HG03378 (cell line): ENCODE data around the gene CADM2.

ENCODE experiments used
- ATAC-seq: cut with Tn5 transposase; IDR thresholded peaks from one replicate; pipeline ENCODE4 v1.9.1; 2021; ENCODE audit warnings: mild to moderate bottlenecking, moderate library complexity; ENCODE audit not compliant: unreplicated experiment

Gene CADM2

DNA sequence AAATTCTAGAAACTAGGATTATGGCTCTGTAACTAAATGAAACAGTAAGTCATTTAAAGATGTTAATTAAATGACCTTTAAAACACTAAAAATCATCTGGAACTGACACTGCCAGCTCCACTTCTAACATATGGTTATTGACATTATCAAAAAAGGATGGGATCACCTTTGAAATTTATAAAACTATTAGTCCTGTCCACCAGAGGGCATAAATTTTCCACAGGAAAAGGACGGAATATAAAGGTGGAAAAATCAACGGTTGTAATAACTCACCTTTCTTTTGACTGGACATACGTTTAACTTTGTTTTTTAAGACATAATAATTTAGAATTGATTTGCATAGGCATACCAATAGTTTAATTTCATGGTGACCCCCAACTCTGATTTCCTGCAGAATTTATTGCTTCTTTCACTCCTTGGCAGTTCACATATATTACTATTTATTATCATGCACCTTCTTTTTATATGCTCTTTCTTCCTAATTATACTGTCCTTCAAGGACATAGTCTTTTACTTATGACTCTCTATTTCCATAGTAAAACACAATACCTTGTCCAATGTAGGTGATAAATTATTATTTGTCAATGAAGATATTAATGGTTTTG, 345.7 kb downstream of the CADM2 start:
- no peak for ATAC-seq

DNA sequence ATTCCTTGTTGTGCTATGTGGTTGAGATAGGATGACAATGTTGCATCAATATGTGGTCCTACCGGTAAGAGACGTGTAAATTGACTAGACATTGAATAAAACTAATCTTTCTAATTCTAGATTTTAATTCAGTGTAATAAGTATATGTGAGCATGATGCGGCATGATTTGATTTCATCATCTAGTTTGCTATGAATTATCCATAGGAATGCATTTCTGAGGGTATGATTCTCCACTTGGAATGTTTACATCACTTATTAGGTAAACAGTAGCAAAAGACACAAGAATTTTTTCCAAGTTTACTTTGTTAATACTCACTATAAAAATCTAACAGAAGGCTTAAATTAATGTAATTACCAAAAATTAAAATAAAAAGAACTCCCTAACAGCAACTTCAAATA, 353.5 kb downstream of the CADM2 start:
- no peak for ATAC-seq

DNA sequence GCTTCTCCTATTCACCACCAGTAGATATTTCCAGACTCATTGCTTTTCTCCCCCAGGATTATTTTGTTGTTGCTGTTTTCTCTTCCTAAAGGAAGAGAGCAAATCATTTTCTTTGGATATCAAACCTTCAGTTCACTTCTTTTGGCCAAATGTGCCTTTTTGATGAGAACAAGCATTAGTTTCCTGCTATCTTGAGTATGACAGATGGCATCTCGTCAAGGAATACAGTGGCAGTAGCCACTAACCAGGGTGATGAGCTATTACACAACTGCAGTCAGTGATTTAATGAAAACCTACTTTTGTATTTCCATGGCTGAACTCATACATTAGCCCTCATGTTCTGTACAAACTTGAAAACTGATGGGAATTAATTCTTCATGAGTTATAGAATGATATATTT, 354.6 kb downstream of the CADM2 start:
- no peak for ATAC-seq

DNA sequence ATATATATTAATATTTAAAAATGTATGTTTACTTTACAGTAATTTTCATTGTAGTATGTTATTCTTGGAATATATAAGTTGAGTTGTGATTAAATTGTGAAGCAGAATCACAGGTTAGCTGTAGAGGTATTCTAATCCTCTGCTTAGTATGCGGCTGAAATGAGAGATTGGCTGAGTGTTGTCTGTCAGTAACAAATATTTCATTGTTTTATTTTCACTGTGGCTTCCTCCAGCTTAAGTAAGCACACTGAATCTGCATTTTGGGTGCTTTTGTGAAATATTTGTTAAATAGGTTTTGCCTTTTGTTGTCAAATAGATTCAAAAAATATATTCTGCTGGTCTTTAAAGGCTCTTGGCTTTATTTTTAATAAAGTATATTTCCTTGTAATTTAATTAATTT, 357.5 kb downstream of the CADM2 start:
- ATAC-seq, result no peak

DNA sequence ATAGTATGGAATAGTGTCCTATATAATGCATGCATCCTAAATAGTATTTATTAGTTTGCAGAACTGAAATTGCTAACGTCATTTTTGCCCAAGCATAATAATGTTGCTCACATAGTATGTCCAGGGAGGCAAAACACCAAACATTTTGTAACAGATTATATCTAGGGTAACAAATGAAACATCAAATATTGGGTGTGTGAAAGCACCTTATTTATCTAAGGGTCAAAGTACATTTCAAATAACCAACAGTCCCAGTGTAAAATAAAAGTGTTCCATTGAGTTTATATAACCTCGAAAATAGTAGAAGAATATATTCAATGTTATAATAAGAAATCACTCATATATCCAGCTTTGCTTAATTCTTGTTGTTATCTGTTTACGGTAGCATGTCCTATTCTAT, 363.1 kb downstream of the CADM2 start:
- no peak for ATAC-seq

GRCh38 chr3:85330071-85330470, 371.3 kb downstream of the CADM2 start:
- no peak for ATAC-seq

DNA sequence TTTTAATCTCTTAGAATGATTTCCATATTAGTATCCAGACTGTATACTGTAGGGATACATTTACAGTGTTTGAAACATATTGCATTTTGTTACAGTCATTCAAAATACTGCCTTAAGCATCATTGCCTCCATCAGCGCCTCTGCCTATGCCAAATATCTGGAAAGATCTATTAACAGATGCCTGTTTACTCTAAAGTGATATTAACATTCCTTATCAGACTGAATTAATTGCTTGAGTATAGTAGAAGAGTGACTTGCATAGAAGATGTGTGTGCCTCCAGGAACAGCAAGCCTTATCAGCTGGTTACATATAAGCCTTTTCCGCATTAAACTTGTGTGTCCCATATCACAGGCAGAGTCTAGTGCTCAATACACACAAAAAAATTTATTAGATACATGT, 379.1 kb downstream of the CADM2 start:
- ATAC-seq, result no peak

DNA sequence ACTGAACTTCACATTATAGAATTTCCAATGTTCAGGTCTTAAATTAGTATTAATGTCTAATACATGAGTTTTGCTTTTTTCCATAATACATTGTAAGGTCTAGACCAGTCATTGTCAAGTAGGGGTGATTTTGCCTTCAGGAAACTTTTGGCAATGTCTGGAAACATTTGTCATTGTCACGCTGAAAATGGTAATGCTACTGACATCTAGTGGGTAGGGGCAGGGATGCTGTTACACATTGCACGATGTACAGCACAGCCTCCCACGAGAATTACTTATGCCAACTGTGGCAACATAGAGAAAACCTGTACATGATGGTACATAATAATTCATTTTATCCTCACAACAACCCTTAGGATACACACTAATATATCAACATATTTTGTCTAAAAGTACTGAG, 384.1 kb downstream of the CADM2 start:
- ATAC-seq, result no peak

DNA sequence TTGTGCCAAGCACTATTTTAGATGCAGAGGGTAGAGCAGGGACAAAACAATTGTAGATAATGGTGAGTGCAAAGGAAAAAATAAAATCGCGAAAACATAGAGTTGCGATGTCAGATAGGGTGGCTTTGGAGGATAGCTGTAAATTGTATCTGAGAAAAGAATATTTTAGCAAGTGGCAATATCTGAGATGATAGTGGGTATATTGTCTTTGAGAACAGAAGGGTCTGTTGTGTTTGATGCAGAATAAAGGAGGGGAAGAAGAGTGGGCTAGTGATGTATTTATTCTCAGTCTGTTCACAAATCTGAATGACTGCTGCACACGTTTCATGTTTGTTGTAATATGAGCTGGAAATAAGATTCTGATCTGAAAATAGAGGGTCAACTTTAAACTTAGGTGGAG, 396.8 kb downstream of the CADM2 start:
- no peak for ATAC-seq

DNA sequence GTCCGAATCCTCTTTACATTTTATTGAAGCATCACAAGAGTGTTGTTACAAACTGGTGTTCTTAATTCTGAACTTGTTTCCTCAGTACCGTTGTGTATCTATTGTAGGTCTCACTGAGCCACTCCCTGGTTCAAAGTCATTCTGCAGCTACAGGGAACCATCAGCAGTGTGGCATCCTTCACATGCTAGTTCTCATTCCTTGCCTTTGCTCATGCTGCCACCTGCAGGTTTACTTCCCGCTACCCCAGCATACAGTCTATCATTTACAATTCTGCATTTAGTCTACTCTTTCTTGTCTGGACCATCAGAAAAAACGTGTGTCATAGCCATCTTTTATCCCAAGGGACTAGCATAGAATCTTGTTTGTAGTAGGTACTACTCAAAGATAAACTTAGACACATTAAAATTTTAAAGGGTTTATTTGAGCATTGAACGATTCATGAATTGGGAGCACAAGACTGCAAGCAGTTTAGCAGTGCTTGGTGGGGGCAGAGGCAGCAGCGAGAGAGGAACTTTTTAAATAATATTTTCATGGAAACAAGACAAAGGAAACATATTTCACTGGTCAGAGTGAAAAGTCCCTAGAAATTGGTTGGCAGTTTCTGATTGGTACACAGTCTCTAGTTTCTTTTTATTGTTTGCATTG, 402.1 kb downstream of the CADM2 start:
- ATAC-seq, result peak; percentile 58

- no peak for ATAC-seq
Observed at GRCh38 chr3:85364296-85364909, 405.6 kb downstream of the CADM2 start.

DNA sequence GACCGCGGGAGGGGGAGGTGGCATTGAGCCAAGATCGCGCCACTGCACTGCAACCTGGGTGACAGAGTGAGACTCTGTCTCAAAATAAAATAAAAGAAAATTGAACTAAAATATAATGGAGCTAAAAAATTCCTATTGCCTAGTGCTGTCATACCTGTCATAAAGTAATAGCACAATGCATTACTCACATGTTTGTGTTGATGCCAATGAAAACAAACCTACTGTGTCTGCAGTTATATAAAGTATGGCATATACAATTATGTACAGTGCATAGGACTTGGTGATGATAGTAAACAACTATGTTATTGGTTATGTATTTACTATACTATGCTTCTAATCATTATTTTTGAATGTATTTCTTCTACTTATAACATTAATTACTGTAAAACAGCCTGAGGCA, 411.6 kb downstream of the CADM2 start:
- ATAC-seq, result no peak

- ATAC-seq, result no peak
Observed at GRCh38 chr3:85376131-85376530, 417.3 kb downstream of the CADM2 start.

GRCh38 chr3:85377115-85377514, 418.3 kb downstream of the CADM2 start:
- ATAC-seq, result no peak

- ATAC-seq, result no peak
Observed at GRCh38 chr3:85384372-85384771, 425.6 kb downstream of the CADM2 start.

- ATAC-seq, result no peak
Observed at GRCh38 chr3:85387913-85388505, 429.2 kb downstream of the CADM2 start.

- no peak for ATAC-seq
Observed at GRCh38 chr3:85394424-85394823, 435.6 kb downstream of the CADM2 start.

GRCh38 chr3:85397434-85397833, 438.6 kb downstream of the CADM2 start:
- ATAC-seq, result no peak

- ATAC-seq, result no peak
Observed at GRCh38 chr3:85426121-85426520, 467.3 kb downstream of the CADM2 start.

DNA sequence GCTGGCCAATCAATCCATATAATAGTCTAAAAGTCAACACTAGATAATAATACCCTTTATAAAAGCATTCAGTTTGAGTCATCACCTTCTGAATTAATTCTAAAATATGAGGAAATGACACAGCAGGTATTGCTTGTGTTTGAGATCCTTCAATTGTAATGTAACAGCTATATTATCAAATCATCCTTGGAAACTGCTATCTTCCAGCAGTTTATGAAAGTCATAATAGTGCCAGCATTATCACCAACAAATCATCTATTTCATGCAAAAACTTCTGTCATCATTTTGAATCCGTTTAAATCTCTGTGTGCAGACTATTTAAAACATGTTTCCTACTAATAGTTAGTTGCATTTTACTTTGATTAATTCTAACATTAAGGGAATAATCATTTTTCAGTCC, 468.7 kb downstream of the CADM2 start:
- no peak for ATAC-seq

GRCh38 chr3:85432081-85432480, 473.3 kb downstream of the CADM2 start:
- no peak for ATAC-seq

DNA sequence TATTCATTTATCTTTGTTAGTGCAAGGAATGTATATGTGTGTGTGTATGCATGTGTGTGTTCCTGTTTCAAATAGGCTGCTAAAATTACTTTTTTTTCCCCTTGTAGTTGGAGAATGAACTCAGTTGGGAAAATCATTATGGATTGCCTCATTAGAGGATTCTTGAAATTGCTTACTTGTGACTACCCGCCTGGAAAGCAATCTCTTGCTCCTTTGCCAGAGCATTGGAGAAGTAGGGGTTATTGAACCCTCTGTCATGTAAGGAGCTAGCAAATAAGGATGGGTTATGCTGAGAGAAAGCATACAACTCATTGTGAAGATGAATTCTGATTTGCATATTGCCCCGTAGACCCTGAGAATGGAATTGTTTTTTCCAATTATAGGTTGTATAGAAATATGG, 474.5 kb downstream of the CADM2 start:
- no peak for ATAC-seq
